Heart left ventricle (tissue), 16 donors: ENCODE measurements around the gene NAA80. TPM values are rescaled to one million over a fixed set of nuclear protein-coding genes. Genes with fewer than 3 reads are reported as not detected.
A peak's percentile ranks its signal among the peaks of the same experiment; 100 is the strongest.

Experiments
- ATAC-seq, 4 donors: fragments of 200-7000 bp; cut with Tn5 transposase; one replicate each; pipeline ENCODE4 v1.9.1; 2020 to 2022; ENCODE audit warnings: moderate library complexity in 4 of 4, mild to moderate bottlenecking in 3 of 4, moderate number of reproducible peaks in 1 of 4
- DNase-seq, 5 donors: peaks; one replicate each; pipeline ENCODE4 v3.0.0-alpha.2; 2020
- H3K27ac ChIP-seq, 12 donors: fragments of 200-600 bp; sonication (generic) in 4 of 12; one replicate each; pipeline versions ENCODE4 v1.5.0 to v1.8.0; 2016 to 2022; ENCODE audit warnings: mild to moderate bottlenecking in 2 of 12
- H3K27me3 ChIP-seq, 9 donors: fragments of 200-600 bp; sonication (generic) in 2 of 9; one replicate each; pipeline versions ENCODE4 v1.5.1 to v1.8.0; 2016 to 2022; ENCODE audit warnings: mild to moderate bottlenecking in 3 of 9
- H3K36me3 ChIP-seq, 9 donors: fragments of 200-600 bp; sonication (generic) in 2 of 9; one replicate each; pipeline versions ENCODE4 v1.5.0 to v1.8.0; 2018 to 2022; ENCODE audit warnings: mild to moderate bottlenecking in 2 of 9
- H3K4me1 ChIP-seq, 12 donors: fragments of 200-600 bp; sonication (generic) in 4 of 12; one replicate each; pipeline versions ENCODE4 v1.5.0 to v1.8.0; 2016 to 2022; ENCODE audit warnings: mild to moderate bottlenecking in 3 of 12
- H3K4me3 ChIP-seq, 12 donors: fragments of 200-600 bp; sonication (generic) in 4 of 12; one replicate each; pipeline versions ENCODE4 v1.5.0 to v1.8.0; 2017 to 2022; ENCODE audit warnings: mild to moderate bottlenecking in 9 of 12, moderate library complexity in 4 of 12
- H3K9me3 ChIP-seq, 12 donors: fragments of 200-600 bp; sonication (generic) in 4 of 12; one replicate each; pipeline versions ENCODE4 v1.5.0 to v1.8.0; 2016 to 2022; ENCODE audit warnings: mild to moderate bottlenecking in 1 of 12
- POLR2A ChIP-seq, 2 donors: fragments of 450-650 bp; IDR thresholded peaks; one replicate each; pipeline ENCODE4 v1.6.1; 2017; ENCODE audit warnings: antibody characterized with exemption in 2 of 2, mild to moderate bottlenecking in 2 of 2, moderate library complexity in 2 of 2
- WGBS, 4 donors: extraction: QIAGEN DNeasy Blood & Tissue Kit in 2 of 4; methylation state at CpG; one replicate each; pipeline versions ENCODE4 v1.1.5 to v1.1.7; 2013 to 2018; 5-methylcytosine and 5-hydroxymethylcytosine counted together
- intact Hi-C, 10 donors: fragments of 100-400 bp; cut with DNase I; formaldehyde crosslinking; loops; one replicate each; pipeline versions ENCODE4 v1.11.1 to v1.14.2; 2022
- polyA plus RNA-seq, 2 donors: library from polyadenylated mRNA; stranded (reverse); fragments of 200-250 nt; gene quantifications; one replicate each; pipeline ENCODE4 v1.2.3, GENCODE V29; 2013
- total RNA-seq, 9 donors: library from RNA; depleted of rRNA in 2 of 9; stranded (reverse); fragments of >200 nt in 2 of 9; fragmentation: NEBNext Ultra II Directional in 3 of 9; extraction: Animal tissue kit (Norgen Biotek cat#: 25700) in 3 of 9; gene quantifications; one replicate each; pipeline versions ENCODE4 v1.1.0 to v1.2.4, GENCODE V29; 2016 to 2023
- TF ChIP-seq, protein P1 (sequence below), 12 donors: fragments of 200-600 bp; sonication (generic) in 4 of 12; IDR thresholded peaks; one replicate each; pipeline versions ENCODE4 v1.5.0 to v1.8.0; 2018 to 2022; ENCODE audit warnings: antibody characterized with exemption in 12 of 12, mild to moderate bottlenecking in 5 of 12
- donor health status: ischemic (EF 13 %, LVEDD 7.1; RV severe dilation, severe dysfunction).
- donor health status: healthy with polysubstance abuse.
- donor health status: DM: no; HTN: yes; CAD: no.
- donor health status: DM: no; HTN: no; CAD: no.
- donor health status: ischemic (EF 25% LVEDD 6.9; RV normal size, moderate dysfunction).
- donor health status: ischemic (EF 25% LVEDD 5.7; RV mildly dilated, moderate dysfunction).
- donor health status: healthy.
- donor health status: DM: yes; HTN: yes; CAD: no.
- donor health status: ischemic (EF 35%, LVEDD 5.7; RV mildly dilated, moderate dysfunction).
- donor health status: nonischemic (EF 11% LVEDD 7.7; RV severe dilation, severe dysfunction).
- donor health status: DM: yes; HTN: yes; CAD: no.
- donor health status: PGD.
- donor health status: ischemic (EF 29% LVEDD 5.4; RV normal size, mild dysfunction).
- donor health status: nonischemic (EF 23%, LVEDD 6.1; RV moderate dilation, normal function).

The NAA80 gene
- total and polyA plus RNA-seq, 11 donors, result 5.0 to 13.9 (median 9.8) TPM

GRCh38 chr3:50294492-50295403 lies 4.5 kb downstream of the NAA80 start:
- 90 to 93% (median 92%) methylated on average over 18 to 22 of the region's 22 CpGs for WGBS, 4 donors
- ATAC-seq (no peak), DNase-seq (peak in 1 of 5 donors; percentile 9)
- no peak for TF ChIP-seq POLR2A (IDR thresholded peaks at IDR 0.05)
- TF ChIP-seq, protein P1, sequence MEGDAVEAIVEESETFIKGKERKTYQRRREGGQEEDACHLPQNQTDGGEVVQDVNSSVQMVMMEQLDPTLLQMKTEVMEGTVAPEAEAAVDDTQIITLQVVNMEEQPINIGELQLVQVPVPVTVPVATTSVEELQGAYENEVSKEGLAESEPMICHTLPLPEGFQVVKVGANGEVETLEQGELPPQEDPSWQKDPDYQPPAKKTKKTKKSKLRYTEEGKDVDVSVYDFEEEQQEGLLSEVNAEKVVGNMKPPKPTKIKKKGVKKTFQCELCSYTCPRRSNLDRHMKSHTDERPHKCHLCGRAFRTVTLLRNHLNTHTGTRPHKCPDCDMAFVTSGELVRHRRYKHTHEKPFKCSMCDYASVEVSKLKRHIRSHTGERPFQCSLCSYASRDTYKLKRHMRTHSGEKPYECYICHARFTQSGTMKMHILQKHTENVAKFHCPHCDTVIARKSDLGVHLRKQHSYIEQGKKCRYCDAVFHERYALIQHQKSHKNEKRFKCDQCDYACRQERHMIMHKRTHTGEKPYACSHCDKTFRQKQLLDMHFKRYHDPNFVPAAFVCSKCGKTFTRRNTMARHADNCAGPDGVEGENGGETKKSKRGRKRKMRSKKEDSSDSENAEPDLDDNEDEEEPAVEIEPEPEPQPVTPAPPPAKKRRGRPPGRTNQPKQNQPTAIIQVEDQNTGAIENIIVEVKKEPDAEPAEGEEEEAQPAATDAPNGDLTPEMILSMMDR (IDR thresholded peaks at IDR 0.05), result no peak
- no peak overlapping the region for H3K4me3 ChIP-seq
- H3K27me3 ChIP-seq, result no peaks in the 10 kb centered on the region
- intact Hi-C loops, result loop anchor here in 2 of 10 donors (5.0 to 10.0 kb wide), 2 partner anchors 33 to 360 kb away; partner anchors contain the start of gene TUSC2 (in 1 of the 2)
- H3K9me3 ChIP-seq, result no peaks in the 10 kb centered on the region
- peaks cover 4 to 49% (median 36%) of the 10 kb centered on the region in 12 donors for H3K4me1 ChIP-seq
- peaks cover 0 to 14% (median 5%) of the 10 kb centered on the region in 9 donors for H3K36me3 ChIP-seq
- no peak overlapping the region for H3K27ac ChIP-seq

- H3K9me3 ChIP-seq, result no peaks in the 10 kb centered on the region
- DNase-seq (no peak), ATAC-seq (no peak)
- TF ChIP-seq, protein P1 (IDR thresholded peaks at IDR 0.05), result no peak
- TF ChIP-seq POLR2A (IDR thresholded peaks at IDR 0.05), result no peak
- no peak overlapping the region for H3K4me3 ChIP-seq
- no peak overlapping the region for H3K27ac ChIP-seq
- H3K27me3 ChIP-seq, result no peaks in the 10 kb centered on the region
- WGBS, 4 donors, result 74 to 87% (median 85%) methylated on average over 4 of the region's 4 CpGs
- H3K4me1 ChIP-seq, result peaks cover 4 to 48% (median 34%) of the 10 kb centered on the region in 12 donors
- intact Hi-C loops, result loop anchor here in 2 of 10 donors (5.0 to 10.0 kb wide), 2 partner anchors 33 to 359 kb away; partner anchors contain the start of gene TUSC2 (in 1 of the 2)
- H3K36me3 ChIP-seq, result peaks cover 0 to 20% (median 11%) of the 10 kb centered on the region in 9 donors
These were observed 5.1 kb downstream of the NAA80 start for GRCh38 chr3:50294089-50294488.

GRCh38 chr3:50293079-50293801 lies 6.0 kb downstream of the NAA80 start:
- H3K9me3 ChIP-seq, result no peaks in the 10 kb centered on the region
- TF ChIP-seq, protein P1 (IDR thresholded peaks at IDR 0.05), result no peak
- no peak for TF ChIP-seq POLR2A (IDR thresholded peaks at IDR 0.05)
- peak overlapping the region; percentile 69 to 96 (median 84) for H3K27ac ChIP-seq
- ATAC-seq, result no peak
- 75 to 79% (median 78%) methylated on average over 11 to 12 of the region's 12 CpGs for WGBS, 4 donors
- no peaks in the 10 kb centered on the region for H3K27me3 ChIP-seq
- H3K4me1 ChIP-seq, result peaks cover 4 to 41% (median 27%) of the 10 kb centered on the region in 12 donors
- DNase-seq, result peak in 3 of 5 donors; percentile 11 to 41 (median 29)
- peak overlapping the region in 9 of 12 donors; percentile 53 to 99 (median 89) for H3K4me3 ChIP-seq
- H3K36me3 ChIP-seq, result peaks cover 3 to 29% (median 19%) of the 10 kb centered on the region in 9 donors
- intact Hi-C loops, result loop anchor here in 2 of 10 donors (5.0 to 10.0 kb wide), 2 partner anchors 34 to 358 kb away; partner anchors contain the start of gene TUSC2 (in 1 of the 2)
